ENCODE data around the gene STK10. TPM values are rescaled to one million over a fixed set of nuclear protein-coding genes. Genes with fewer than 3 reads are reported as not detected.
A peak's percentile ranks its signal among the peaks of the same experiment; 100 is the strongest.

STK10 gene
- total RNA-seq, 1 experiment from 2014 or later, result 22.9 TPM

- no peaks in the 10 kb centered on the region for H3K36me3 ChIP-seq (ENCODE audit: control insufficient read depth in 1 of 2, insufficient read depth in 2 of 2, low read length in 2 of 2)
- ChIA-PET POLR2A (interaction anchor here (0.7 to 2.0 kb wide), 2 partner anchors 13 to 15 kb away, joined by 4 to 9 read pairs; partner anchors contain the start of gene STK10), CTCF (interaction anchor here (0.8 to 1.6 kb wide), 2 partner anchors 13 to 52 kb away, joined by 3 to 8 read pairs; partner anchors contain the start of gene STK10), RAD21 (ENCODE audit: low non-redundant PET in 1 of 2, low total read pairs in 2 of 2, uncharacterized antibody in 2 of 2, unreplicated experiment in 2 of 2) (interaction anchor here in 1 of 2 experiments (0.7 kb wide), 1 partner anchor 116 kb away, joined by 6 read pairs; no protein-coding TSS in a partner anchor)
- H3K4me1 ChIP-seq (ENCODE audit: control insufficient read depth in 1 of 2, insufficient read depth in 2 of 2, low read length in 2 of 2), result peaks cover 25 to 42% of the 10 kb centered on the region in 2 experiments
- no peaks in the 10 kb centered on the region for H3K27me3 ChIP-seq (ENCODE audit: insufficient read depth, low read length)
- TF ChIP-seq POLR2AphosphoS5 (IDR thresholded peaks at IDR 0.05; ENCODE audit: low read depth, low read length) (no peak), SP1 (IDR thresholded peaks at IDR 0.05; ENCODE audit: low read depth) (no peak), POLR2A (IDR thresholded peaks at IDR 0.05; ENCODE audit: borderline replicate concordance, extremely low read depth, insufficient read depth, insufficient read length) (no peak), ELF1 (IDR thresholded peaks at IDR 0.05; ENCODE audit: borderline replicate concordance, low read depth) (no peak), ZFX (IDR thresholded peaks at IDR 0.05) (no peak), CBX3 (IDR thresholded peaks at IDR 0.05; ENCODE audit: low read depth) (no peak), TCF7L2 (IDR thresholded peaks at IDR 0.05; ENCODE audit: borderline replicate concordance, extremely low read depth, insufficient read depth, insufficient read length) (no peak), JUND (IDR thresholded peaks at IDR 0.05) (no peak), SIN3A (IDR thresholded peaks at IDR 0.05; ENCODE audit: low read depth) (no peak), YY1 (IDR thresholded peaks at IDR 0.05; ENCODE audit: extremely low read depth, insufficient replicate concordance, low read depth, low read length) (no peak), MAX (IDR thresholded peaks at IDR 0.05) (no peak), EZH2phosphoT487 (IDR thresholded peaks at IDR 0.05; ENCODE audit: borderline replicate concordance) (no peak), ATF3 (IDR thresholded peaks at IDR 0.05) (no peak), RAD21 (IDR thresholded peaks at IDR 0.05; ENCODE audit: low read depth) (no peak)
- TF ChIP-seq, protein P1, sequence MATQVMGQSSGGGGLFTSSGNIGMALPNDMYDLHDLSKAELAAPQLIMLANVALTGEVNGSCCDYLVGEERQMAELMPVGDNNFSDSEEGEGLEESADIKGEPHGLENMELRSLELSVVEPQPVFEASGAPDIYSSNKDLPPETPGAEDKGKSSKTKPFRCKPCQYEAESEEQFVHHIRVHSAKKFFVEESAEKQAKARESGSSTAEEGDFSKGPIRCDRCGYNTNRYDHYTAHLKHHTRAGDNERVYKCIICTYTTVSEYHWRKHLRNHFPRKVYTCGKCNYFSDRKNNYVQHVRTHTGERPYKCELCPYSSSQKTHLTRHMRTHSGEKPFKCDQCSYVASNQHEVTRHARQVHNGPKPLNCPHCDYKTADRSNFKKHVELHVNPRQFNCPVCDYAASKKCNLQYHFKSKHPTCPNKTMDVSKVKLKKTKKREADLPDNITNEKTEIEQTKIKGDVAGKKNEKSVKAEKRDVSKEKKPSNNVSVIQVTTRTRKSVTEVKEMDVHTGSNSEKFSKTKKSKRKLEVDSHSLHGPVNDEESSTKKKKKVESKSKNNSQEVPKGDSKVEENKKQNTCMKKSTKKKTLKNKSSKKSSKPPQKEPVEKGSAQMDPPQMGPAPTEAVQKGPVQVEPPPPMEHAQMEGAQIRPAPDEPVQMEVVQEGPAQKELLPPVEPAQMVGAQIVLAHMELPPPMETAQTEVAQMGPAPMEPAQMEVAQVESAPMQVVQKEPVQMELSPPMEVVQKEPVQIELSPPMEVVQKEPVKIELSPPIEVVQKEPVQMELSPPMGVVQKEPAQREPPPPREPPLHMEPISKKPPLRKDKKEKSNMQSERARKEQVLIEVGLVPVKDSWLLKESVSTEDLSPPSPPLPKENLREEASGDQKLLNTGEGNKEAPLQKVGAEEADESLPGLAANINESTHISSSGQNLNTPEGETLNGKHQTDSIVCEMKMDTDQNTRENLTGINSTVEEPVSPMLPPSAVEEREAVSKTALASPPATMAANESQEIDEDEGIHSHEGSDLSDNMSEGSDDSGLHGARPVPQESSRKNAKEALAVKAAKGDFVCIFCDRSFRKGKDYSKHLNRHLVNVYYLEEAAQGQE (IDR thresholded peaks at IDR 0.05; ENCODE audit: low read depth), result no peak
- TF ChIP-seq, protein P2, sequence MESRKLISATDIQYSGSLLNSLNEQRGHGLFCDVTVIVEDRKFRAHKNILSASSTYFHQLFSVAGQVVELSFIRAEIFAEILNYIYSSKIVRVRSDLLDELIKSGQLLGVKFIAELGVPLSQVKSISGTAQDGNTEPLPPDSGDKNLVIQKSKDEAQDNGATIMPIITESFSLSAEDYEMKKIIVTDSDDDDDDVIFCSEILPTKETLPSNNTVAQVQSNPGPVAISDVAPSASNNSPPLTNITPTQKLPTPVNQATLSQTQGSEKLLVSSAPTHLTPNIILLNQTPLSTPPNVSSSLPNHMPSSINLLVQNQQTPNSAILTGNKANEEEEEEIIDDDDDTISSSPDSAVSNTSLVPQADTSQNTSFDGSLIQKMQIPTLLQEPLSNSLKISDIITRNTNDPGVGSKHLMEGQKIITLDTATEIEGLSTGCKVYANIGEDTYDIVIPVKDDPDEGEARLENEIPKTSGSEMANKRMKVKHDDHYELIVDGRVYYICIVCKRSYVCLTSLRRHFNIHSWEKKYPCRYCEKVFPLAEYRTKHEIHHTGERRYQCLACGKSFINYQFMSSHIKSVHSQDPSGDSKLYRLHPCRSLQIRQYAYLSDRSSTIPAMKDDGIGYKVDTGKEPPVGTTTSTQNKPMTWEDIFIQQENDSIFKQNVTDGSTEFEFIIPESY (IDR thresholded peaks at IDR 0.05; ENCODE audit: extremely low read depth, insufficient replicate concordance, low read length), result no peak
- H3K79me2 ChIP-seq (ENCODE audit: insufficient read depth, low read length), result peaks cover 22% of the 10 kb centered on the region
- intact Hi-C loops (cut with micrococcal nuclease), result no loop called here
- peak overlapping the region; percentile 72 for H3K4me2 ChIP-seq (ENCODE audit: low read length)
- DNase-seq (ENCODE audit: low read depth, low spot score) (no peak), ATAC-seq (peak; percentile 52)
- no peaks in the 10 kb centered on the region for H3K9me2 ChIP-seq (ENCODE audit: insufficient read depth)
- H3K9ac ChIP-seq (ENCODE audit: low read length), result peak overlapping the region; percentile 41
- peak overlapping the region; percentile 4 to 54; a peak in 3 of 4 replicates for H3K4me3 ChIP-seq (replicated peaks in 1 of 2; ENCODE audit: low read depth in 1 of 2, low read length in 2 of 2)
- H4K20me1 ChIP-seq (ENCODE audit: insufficient read depth), result no peaks in the 10 kb centered on the region
- no peak overlapping the region for H2AFZ ChIP-seq (ENCODE audit: low read depth, low read length, poor library complexity, severe bottlenecking)
- H3K27ac ChIP-seq (ENCODE audit: low read depth, low read length), result 0 out of 2 replicates have a peak overlapping the region, but pooled peaks have one; percentile 61
- BruUV-seq (replicated peaks), result no TSS peak
- H3K9me3 ChIP-seq (ENCODE audit: control insufficient read depth in 1 of 2, insufficient read depth in 1 of 2, low read depth in 1 of 2, low read length in 2 of 2), result no peaks in the 10 kb centered on the region
Measured at GRCh38 chr5:172175263-172175719, 12.7 kb downstream of the STK10 start.
